Activated CD4-positive, alpha-beta T cell treated with anti-CD3 and anti-CD28 coated beads, Interleukin-2, amount 50 U/mL, for 48 hours (primary cell): Measurements from ENCODE around the gene NELFA.
"Not testable (repeated sequence)": the region's sequence is repeated elsewhere in the genome, so short reads cannot be mapped to it uniquely, and the experiment has no call there.

Source experiments
- DNase-seq, 2 experiments: peaks; one replicate each; pipeline ENCODE4 v3.0.0-alpha.2; 2020

NELFA gene

DNA sequence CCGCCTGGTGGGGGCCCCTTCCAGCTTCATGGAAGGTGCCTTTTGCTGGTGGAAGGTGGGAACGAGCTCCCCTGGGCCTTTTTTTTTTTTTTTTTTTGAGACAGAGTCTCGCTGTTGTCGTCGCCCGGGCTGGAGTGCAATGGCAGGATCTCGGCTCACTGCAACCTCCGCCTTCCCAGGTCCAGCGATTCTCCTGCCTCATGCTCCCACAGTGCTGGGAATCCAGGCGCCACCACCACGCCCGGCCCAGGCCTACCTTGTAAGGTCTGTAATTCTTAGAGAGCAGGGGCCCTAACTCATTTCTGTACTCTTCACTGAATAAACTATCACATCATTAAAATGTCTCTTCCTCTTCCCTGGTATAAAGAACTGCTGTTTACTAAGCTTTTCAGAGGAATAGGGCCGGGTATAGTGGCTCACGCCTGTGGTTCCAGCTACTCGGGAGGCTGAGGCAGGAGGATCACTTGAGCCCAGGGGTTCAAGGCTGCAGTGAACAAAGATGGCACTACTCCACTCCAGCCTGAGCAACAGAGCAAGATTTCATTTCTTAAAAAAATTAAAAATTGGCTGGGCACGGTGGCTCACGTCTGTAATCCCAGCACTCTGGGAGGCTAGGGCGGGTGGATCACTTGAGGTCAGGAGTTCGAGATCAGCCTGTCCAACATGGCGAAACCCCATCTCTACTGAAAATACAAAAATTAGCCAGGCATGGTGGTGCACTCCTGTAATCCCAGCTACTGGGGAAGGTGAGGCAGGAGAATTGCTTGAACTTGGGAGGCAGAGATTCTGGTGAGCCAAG lies 14.9 kb downstream of the NELFA start:
- DNase-seq, result not testable (repeated sequence)

- no peak for DNase-seq
Observed at GRCh38 chr4:1993169-1993516, 15.6 kb downstream of the NELFA start.

GRCh38 chr4:1992468-1993168 lies 16.2 kb downstream of the NELFA start:
- no peak for DNase-seq

GRCh38 chr4:1991596-1992434 lies 17.0 kb downstream of the NELFA start:
- DNase-seq, result no peak

- no peak for DNase-seq
Observed at GRCh38 chr4:1991087-1991486, 17.7 kb downstream of the NELFA start.

- no peak for DNase-seq
Observed at GRCh38 chr4:1990676-1991075, 18.1 kb downstream of the NELFA start.

- DNase-seq, result no peak
Observed at GRCh38 chr4:1990348-1990645, 18.5 kb downstream of the NELFA start.

DNA sequence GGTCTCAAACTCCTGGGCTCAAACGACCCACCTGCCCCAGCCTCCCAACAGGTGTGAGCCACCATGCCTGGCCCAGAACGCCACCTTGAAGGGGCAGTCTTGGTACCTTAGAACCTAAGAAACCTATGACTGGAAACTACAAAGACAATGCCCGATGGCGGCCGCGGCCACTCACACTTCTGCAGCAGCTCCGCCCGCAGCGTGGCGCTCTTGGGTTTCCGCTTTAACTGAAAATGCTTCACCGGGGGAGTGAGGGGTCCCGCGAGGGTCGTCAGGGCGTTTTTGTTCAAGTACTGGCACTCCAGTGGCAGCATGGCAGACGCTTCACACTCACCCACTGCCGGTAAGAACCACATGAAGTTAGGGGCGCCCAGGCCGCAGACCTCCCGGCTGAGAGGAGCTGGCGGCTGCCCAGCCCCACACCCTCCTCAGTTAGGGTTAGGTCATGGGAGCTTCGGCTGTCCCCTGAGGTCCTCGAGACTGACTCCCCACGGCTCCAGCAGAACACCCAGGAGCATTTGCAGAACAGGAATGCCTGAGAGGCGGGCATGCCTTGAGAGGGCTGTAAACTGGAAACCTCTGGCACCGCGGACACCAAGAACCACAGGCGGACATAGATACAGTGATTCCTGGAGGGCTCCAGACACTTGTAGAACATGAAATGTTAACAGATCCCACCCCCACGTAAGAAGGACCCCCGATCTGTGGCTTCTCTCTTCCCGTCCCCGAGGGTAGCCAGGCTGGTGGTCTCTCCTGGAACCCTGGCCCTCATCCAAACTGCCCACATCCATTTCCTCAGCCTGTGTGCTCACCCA lies 19.0 kb downstream of the NELFA start:
- no peak for DNase-seq

DNA sequence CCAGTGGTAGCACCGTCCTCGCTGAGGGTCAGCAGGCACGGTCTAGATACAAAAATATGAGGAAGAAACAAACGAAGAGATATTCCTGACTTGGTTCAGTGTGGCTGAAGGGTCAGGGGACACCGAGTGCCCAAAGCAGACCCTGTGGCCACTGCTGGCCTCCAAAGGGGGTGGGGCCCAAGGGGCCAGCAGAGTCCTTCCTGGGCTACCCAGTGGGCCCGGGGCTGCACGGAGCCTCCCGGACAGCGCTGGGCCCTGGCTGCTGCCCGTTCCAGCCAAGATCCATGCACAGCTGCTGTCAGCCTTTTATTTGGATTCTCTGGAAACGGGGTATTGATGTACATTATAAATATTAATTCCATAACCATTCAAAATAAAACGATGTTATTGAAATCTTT lies 20.4 kb downstream of the NELFA start:
- no peak for DNase-seq

GRCh38 chr4:1987721-1988326 lies 20.9 kb downstream of the NELFA start:
- no peak for DNase-seq

DNA sequence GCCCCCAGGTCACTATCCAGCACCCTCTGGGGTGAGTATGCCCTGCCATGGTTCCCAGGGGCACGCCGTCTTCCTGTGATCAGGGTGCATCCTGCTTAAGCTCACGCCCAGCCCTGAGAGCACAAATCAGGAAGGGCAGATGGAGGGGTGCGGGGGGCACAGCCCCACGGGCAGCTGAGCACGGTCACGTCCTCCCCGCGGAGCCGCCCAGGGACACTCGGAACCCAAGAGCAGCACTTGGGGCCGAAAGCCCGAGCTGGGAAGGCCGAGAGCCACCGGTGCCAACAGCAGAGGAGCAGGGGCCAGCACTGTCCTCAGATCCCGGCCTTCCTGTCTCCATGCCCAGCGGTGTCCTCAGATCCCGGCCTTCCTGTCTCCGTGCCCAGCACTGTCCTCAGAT lies 21.5 kb downstream of the NELFA start:
- no peak for DNase-seq

DNA sequence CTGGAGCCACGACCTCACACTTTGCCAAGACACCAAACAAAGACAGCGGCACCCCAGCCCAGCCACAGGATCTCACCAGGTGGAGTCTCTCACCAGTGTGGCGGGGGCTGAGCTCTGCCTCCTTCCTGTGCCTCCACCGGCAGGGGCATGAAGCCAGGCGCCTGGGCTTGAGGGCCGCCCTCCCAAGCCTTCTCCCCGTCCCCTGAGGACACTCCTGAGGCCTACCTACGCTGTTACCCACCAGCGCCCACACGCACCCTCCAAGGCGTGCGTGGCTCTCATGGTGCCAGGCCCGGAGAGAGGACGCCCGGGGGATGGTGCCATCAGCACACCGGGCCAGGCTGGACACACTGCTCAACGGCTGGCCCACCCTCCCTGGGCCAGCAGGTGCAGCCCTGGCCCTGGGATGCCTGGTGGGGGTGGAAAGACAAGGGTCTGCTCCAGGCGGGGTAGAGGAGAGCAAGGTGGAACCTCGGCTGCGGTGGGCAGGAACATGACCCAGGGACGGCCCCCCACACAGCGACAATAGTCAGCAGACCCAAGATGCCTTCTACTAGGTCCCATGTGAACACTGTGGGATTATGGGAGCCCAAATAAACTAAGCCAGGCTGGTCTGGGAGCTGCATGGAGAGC lies 22.1 kb downstream of the NELFA start:
- no peak for DNase-seq

GRCh38 chr4:1985780-1986577 lies 22.8 kb downstream of the NELFA start:
- DNase-seq, result no peak

- DNase-seq, result no peak
Observed at GRCh38 chr4:1985294-1985693, 23.5 kb downstream of the NELFA start.

- no peak for DNase-seq
Observed at GRCh38 chr4:1984406-1985191, 24.2 kb downstream of the NELFA start.

- DNase-seq, result no peak
Observed at GRCh38 chr4:1983846-1984405, 24.8 kb downstream of the NELFA start.

DNA sequence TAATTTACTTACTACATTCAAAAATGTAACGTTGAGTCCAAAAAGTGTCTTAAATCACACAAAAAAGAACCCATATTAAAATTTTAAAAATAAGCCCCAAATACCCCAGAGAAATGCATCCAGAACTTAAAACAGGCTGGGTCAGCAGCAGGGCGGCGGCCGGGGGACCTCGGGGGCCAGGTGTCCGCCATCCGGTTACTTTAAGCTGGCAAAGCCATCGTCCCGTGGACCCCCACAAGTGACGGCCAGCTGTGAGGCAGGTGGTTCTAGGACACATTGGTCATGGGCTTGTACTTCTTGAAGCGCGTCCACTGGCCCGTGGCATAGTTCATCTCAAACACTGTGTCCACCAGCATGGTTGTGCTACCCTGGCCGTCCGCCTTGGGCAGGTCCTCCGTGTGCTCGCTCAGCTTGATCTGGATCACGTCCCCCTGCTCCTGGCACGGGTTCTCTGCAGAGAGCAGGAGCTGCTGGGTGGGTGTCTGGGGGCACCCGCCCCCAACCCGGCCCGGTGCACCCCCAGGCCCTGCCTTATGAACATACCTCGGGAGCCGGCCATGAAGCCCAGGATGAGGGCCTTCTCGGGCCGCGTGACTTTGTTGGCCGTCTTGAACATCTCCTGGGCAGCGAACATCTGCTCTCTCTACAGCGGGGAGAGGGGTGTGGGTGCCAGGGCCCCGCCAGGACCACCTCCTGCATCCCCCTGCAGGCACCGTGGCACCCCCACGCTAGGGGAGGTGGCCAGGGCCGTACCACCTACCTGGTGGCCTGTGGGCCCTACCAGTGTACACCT lies 25.5 kb downstream of the NELFA start:
- DNase-seq, result no peak

DNA sequence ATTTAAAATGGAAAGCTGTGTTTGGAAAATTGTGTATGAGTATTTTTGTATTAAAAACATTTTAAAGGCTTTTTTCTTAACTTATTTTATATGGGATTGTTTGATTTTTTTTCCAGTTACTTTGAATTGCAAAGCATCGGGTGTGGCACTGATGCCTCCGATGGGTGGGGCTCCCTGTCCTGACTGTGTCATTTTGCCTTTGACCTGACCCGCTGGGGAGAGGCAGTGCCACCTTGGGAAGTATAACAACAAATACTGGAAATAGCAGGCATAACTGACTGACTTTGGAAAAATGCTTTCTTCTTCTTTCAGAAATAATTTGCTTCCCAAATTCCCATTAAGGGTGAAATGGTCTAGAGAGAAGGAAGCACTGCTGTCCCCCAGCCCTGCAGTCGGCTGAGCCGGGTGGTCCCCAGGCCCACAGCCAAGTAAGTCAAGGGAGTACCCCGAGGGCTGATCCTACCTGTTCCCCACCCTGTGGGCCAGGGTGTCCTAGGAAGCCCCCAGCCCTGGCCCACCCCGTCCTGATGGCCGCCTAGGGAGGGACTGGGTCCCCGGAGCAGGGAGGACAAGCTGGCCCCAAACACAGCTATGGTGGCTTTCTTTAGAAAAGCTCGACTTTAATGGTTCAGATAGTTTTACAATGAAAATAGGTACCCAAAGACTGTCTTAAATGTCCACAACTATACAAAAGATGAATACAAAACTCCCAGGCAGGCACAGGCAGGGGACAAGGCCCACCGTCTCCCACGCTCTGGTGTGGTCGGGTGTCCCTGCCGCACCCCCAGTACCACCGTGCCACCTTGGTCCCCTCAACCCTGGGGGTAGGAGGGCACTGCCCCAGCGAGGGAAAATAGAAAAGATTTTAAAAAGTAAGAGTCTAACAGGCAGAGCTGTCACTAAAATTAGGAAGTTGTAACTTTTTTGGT lies 26.4 kb downstream of the NELFA start:
- no peak for DNase-seq
